Lung (tissue), 12 donors: ENCODE measurements around the gene CLEC20A. TPM values are rescaled to one million over a fixed set of nuclear protein-coding genes. Genes with fewer than 3 reads are reported as not detected.

Experiments
- ATAC-seq: fragments of 200-7000 bp; cut with Tn5 transposase; one replicate; pipeline ENCODE4 v1.9.1; 2020; ENCODE audit warnings: moderate number of reproducible peaks; ENCODE audit not compliant: insufficient read depth, low FRiP score
- DNase-seq, 3 donors: peaks; one replicate each; pipeline ENCODE4 v3.0.0-alpha.2; 2013 to 2017
- H3K27ac ChIP-seq, 2 donors: one replicate each; pipeline ENCODE4 v1.5.1; 2013; ENCODE audit warnings: mild to moderate bottlenecking in 2 of 2, moderate library complexity in 2 of 2, control low read depth in 1 of 2, inconsistent platforms in 1 of 2, low read depth in 1 of 2, low read length in 1 of 2
- H3K27me3 ChIP-seq, 3 donors: one replicate each; pipeline ENCODE4 v1.5.1; 2013; ENCODE audit warnings: low read length in 2 of 3; ENCODE audit not compliant: control insufficient read depth in 3 of 3, insufficient read depth in 3 of 3
- H3K36me3 ChIP-seq, 4 donors: one replicate each; pipeline ENCODE4 v1.5.1; 2013; ENCODE audit warnings: low read length in 4 of 4, mild to moderate bottlenecking in 1 of 4, moderate library complexity in 1 of 4; ENCODE audit not compliant: control insufficient read depth in 4 of 4, insufficient read depth in 4 of 4
- H3K4me1 ChIP-seq, 5 donors: one replicate each; pipeline ENCODE4 v1.5.1; 2013; ENCODE audit warnings: low read length in 5 of 5, mild to moderate bottlenecking in 2 of 5, moderate library complexity in 1 of 5; ENCODE audit not compliant: control insufficient read depth in 5 of 5, insufficient read depth in 5 of 5
- H3K4me3 ChIP-seq: one replicate; pipeline ENCODE4 v1.5.1; 2013; ENCODE audit warnings: mild to moderate bottlenecking, control low read depth, moderate library complexity
- H3K9ac ChIP-seq, 2 donors: one replicate each; pipeline ENCODE4 v1.5.1; 2013; ENCODE audit warnings: low read length in 2 of 2, control low read depth in 1 of 2; ENCODE audit not compliant: insufficient read depth in 1 of 2
- H3K9me3 ChIP-seq, 4 donors: one replicate each; pipeline ENCODE4 v1.5.1; 2013; ENCODE audit warnings: low read length in 3 of 4, mild to moderate bottlenecking in 1 of 4, moderate library complexity in 1 of 4; ENCODE audit not compliant: control insufficient read depth in 4 of 4, insufficient read depth in 3 of 4
- WGBS, 2 donors: extraction: QIAGEN DNeasy Blood & Tissue Kit; methylation state at CpG; one replicate each; pipeline ENCODE4 v1.1.7; 2013; 5-methylcytosine and 5-hydroxymethylcytosine counted together
- polyA plus RNA-seq, 2 donors: library from polyadenylated mRNA; stranded (reverse); fragments of 200-250 nt; gene quantifications; one replicate each; pipeline ENCODE4 v1.2.1, GENCODE V29; 2013
- total RNA-seq, 2 donors: library from RNA; depleted of rRNA in 1 of 2; stranded (reverse); fragments of >200 nt in 1 of 2; gene quantifications; one replicate each; pipeline ENCODE4 v1.2.1, GENCODE V29; 2014 to 2021
- TF ChIP-seq, protein P1 (sequence below): IDR thresholded peaks from 2 replicates; pipeline ENCODE4 v1.5.1; 2012; ENCODE audit warnings: mild to moderate bottlenecking; ENCODE audit errors: control extremely low read depth, extremely low read depth
- donor health status: control.
- donor health status: control.
- donor health status: Bipolar disorder and iron deficiency.
- donor health status: healthy.
- donor health status: DM: yes; HTN: yes; CAD: no.

The CLEC20A gene
- total and polyA plus RNA-seq, 4 donors: 0.14 TPM; not detected in 3

DNA sequence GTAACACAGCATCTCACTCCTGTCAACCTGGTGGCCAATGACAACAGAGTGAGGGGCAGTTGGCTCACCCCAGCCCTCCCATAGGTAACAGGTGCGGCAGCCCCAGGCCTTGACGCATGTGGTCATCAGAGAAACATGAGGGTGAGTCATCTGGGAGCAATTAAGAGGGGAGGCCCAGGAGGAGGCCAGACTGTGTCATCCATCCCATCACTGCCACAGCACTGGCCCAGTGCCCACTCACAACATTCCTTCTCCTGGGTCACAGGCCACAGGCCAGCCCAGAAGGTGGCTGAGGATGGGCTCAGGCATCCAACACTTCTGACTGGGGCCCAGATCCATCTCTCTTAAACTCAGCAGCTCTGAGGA, 33.3 kb upstream of the CLEC20A start:
- no peaks in the 10 kb centered on the region for H3K36me3 ChIP-seq
- DNase-seq (no peak), ATAC-seq (no peak)
- H3K9me3 ChIP-seq: no peaks in the 10 kb centered on the region
- 75 to 94% methylated on average over 2 of the region's 2 CpGs for WGBS, 2 donors
- no peak overlapping the region for H3K27ac ChIP-seq
- H3K27me3 ChIP-seq: no peaks in the 10 kb centered on the region
- no peak overlapping the region for H3K4me3 ChIP-seq
- H3K4me1 ChIP-seq: peaks cover 0 to 5% (median 0%) of the 10 kb centered on the region in 5 donors
- TF ChIP-seq, protein P1, sequence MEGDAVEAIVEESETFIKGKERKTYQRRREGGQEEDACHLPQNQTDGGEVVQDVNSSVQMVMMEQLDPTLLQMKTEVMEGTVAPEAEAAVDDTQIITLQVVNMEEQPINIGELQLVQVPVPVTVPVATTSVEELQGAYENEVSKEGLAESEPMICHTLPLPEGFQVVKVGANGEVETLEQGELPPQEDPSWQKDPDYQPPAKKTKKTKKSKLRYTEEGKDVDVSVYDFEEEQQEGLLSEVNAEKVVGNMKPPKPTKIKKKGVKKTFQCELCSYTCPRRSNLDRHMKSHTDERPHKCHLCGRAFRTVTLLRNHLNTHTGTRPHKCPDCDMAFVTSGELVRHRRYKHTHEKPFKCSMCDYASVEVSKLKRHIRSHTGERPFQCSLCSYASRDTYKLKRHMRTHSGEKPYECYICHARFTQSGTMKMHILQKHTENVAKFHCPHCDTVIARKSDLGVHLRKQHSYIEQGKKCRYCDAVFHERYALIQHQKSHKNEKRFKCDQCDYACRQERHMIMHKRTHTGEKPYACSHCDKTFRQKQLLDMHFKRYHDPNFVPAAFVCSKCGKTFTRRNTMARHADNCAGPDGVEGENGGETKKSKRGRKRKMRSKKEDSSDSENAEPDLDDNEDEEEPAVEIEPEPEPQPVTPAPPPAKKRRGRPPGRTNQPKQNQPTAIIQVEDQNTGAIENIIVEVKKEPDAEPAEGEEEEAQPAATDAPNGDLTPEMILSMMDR: no peak
- H3K9ac ChIP-seq: no peak overlapping the region

DNA sequence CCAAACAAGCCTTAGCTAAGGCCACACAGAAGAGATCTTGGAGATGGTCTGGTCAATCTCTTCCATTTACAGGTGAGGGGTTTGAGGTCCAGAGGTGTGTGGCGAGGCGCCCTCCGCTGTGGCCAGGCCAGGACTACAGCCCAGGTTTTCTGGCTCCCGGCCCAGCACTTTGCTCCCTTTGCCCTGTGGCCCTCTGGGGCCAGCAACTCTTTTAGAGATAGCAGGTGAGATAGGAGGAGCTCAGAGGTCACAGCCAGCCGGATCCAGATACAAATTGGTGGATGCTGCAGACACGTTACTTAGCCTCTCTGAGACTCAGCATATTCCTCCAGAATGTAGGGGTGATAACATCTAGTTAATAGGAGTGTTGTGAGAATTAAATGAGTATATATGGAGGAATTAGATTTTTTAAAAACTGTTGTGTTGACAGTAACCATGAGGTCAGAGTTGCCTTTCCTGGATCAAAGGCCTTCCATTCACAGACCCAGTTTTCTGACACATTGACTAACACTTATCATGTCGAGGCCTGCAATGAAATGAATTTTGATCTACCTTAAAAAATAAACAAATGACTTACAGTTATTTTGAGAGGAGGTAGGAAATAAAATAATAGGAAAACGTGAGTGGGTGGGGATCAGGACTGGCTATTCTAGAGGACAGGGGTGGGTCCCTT, 32.7 kb upstream of the CLEC20A start:
- no peaks in the 10 kb centered on the region for H3K36me3 ChIP-seq
- H3K27ac ChIP-seq: no peak overlapping the region
- WGBS, 2 donors: 91 to 95% methylated on average over 8 of the region's 8 CpGs
- H3K4me1 ChIP-seq: peaks cover 0 to 5% (median 0%) of the 10 kb centered on the region in 5 donors
- H3K4me3 ChIP-seq: no peak overlapping the region
- H3K27me3 ChIP-seq: no peaks in the 10 kb centered on the region
- no peak overlapping the region for H3K9ac ChIP-seq
- DNase-seq (no peak), ATAC-seq (no peak)
- H3K9me3 ChIP-seq: no peaks in the 10 kb centered on the region
- TF ChIP-seq, protein P1: no peak

DNA sequence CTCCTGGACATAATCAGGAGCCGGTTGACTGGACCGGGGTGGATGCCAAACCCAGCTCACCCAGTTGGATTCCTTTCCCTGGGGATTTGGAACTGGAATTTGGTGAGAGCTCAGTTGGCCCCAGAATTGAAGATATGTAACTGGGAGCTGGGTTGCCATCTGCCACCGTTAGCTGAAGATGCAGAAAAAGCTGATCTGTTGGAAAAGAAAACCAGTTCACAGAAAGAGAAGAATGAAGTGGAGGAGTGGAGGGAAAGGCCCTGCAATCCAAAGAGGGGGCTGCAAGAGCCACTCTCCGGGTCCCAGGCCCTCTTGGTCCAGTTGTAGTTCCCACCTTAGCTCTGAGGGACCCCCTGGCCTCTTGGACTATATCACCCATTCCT, 32.2 kb upstream of the CLEC20A start:
- ATAC-seq: no peak
- no peak overlapping the region for H3K4me3 ChIP-seq
- TF ChIP-seq, protein P1: no peak

More for the DNA sequence above, 32.2 kb upstream of the CLEC20A start:
- peaks cover 0 to 5% (median 0%) of the 10 kb centered on the region in 5 donors for H3K4me1 ChIP-seq
- H3K9ac ChIP-seq: no peak overlapping the region
- 82 to 100% methylated on average over 4 of the region's 4 CpGs for WGBS, 2 donors
- no peaks in the 10 kb centered on the region for H3K27me3 ChIP-seq
- H3K9me3 ChIP-seq: no peaks in the 10 kb centered on the region
- H3K36me3 ChIP-seq: no peaks in the 10 kb centered on the region
- no peak for DNase-seq
- no peak overlapping the region for H3K27ac ChIP-seq
